Fibroblast of skin of left biceps (primary cell): ENCODE data around the gene NEDD8.

ENCODE experiments used
- DNase-seq, 2 experiments: peaks; one replicate each; pipeline ENCODE4 v3.0.0-alpha.2; 2013; ENCODE audit warnings: low read depth in 2 of 2

The NEDD8 gene

DNA sequence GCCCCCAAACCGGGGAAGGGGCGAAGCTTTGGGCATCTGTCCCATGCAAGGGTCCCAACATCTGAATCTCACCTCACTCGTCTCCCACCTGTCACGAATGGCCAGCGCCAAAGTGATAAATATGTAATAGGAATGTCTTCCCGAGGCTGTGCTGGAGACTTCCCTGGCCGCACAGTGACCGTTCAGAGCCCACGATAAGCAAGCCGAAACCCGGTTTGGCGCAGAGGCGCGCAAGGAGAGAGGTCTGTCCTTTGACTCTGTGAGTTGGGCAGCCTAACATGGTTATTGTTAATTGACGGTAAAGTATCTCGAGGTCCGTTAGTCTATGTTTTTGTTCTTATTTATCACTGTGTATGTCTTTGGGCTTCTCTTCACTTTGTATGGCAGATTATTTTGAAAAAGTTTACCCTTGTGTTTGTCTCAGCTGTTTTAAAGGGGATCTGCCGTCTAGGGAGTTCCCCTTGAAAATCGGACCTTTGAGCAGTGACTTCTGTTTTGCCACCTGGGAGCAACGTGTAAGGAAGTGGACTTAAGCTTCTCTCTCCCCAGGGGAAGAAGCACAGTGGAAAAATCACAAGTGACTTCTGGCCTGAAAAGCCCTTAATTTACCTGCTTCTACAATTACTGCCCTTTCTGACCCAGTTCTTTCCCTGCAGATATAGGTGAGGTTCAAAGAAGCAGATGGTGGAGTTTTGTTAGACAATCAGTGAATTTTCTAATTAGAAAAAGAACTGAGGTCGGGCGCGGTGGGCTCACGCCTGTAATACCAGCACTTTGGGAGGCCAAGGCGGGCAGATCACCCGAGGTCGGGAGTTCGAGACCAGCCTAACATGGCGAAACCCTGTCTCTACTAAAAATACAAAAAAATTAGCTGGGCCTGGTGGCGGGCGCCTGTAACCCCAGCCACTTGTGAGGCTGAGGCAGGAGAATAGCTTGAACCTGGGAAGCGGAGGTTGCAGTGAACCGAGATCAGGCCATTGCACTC is 35.8 kb downstream of the NEDD8 start:
- DNase-seq = no peak

DNA sequence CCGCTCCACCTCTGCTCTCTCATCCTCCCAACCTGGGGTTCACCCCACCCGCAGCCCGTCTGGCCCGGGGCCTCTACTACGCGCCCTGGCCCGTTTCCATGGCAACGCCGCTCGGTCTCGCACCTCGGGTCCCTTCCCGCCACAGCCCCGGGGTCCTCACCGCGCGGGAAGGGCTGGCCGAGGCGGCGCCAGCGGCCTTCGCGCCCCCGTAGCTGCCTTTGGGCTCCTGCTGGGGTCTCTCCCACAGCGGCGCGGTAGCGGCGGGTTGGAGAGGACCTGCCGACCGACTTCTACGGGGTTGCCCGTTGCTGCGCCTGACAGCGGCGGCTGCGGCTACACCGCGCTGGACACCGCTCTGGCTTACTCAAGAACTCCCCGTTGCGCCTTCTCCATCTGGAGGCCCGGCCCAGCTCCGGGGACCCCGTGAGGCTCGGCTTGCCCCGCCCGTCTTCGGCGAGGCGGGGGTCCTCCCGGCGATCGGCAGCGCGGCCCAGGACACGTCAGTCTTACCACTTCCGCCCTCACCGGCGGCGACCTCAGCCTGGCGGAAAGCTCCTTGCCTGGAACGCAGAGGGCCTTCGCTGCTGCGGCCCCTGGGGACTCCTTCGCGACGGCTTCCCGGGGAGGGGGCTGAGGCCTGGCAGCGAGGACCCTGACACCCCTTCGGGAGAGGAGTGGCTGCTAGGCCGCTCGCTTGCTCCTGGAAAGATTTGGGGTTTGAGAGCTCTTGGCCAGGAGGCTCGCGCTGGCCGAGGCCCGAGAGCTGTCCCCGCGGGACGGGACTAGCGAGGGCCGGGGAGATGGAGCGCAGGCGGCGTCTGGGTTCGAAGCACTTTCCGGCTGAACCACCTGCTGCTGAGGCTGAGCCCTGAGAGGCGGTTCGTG is 36.7 kb downstream of the NEDD8 start, which contains the start of gene TM9SF1:
Gene TM9SF1, minus strand, starts transcription at position 256 of the 885 bp plus-strand sequence. CDS start 422 bp downstream, outside the sequence.
- peak; percentile 51 to 60 for DNase-seq

DNA sequence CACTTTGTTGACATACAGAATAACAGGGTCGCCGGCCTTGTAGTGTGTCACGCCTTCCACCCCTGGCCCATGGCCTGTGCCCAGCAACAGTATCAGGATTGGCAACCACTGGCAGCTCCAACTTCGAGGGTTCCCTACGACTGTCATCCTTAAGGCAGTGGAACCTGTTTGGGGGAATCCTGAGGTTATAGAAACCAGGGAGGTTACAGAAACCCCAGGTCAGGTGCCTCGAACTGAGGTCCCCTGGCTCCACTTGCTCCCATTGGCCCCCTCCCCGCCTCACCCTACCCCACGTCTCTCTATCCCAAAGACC is 37.3 kb downstream of the NEDD8 start:
- no peak for DNase-seq

DNA sequence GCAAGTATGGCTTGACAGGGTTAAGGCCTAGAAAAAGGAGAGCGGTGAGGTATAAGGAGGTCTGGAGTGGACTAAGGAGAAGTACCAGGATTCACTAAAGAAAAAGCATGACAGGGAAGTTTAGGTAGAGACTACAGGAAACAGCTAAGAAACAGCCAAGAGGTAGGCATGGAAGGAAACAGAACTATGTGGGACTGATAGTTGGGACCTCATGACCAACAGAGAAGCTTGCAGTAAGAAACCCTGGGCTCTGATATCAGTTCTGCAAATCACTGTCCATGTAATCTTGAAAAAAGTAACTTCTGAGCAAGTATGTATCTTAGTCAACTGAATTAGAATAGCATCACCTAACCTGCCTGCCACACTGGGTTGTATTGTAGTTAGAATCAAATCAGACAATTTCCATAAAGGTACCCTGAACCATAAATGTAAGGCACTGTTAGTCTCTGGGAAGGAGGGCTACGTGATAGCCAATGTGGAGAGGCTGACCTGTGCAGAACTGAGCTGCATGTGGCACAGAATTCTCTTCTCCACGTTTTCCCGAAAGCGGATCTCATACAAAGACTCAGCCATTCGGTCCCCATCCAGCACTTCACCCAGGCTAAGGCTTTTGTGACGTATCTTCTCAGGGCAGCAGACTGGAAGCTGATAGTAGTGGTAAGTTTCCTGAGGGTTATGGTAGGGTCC is 37.8 kb downstream of the NEDD8 start:
- no peak for DNase-seq

DNA sequence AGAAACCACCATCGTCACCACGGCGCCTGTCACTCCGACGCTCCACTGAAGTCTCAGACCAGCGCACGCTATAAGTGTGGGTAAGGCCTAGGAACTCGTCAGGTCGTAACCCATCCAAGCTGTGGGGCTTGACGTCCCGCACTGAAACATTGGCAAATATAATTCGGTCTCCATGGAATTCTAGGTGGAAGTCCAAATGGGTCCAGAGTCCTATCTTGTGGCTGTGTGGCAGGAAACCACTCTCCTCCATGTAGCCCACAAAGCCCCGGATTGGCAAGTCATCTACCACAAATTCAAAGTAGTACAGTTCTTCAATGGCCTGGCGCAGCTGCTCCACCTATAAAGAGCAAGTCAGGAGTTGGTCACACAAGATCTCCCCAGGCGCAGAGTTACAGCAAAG is 39.2 kb downstream of the NEDD8 start:
- no peak for DNase-seq

DNA sequence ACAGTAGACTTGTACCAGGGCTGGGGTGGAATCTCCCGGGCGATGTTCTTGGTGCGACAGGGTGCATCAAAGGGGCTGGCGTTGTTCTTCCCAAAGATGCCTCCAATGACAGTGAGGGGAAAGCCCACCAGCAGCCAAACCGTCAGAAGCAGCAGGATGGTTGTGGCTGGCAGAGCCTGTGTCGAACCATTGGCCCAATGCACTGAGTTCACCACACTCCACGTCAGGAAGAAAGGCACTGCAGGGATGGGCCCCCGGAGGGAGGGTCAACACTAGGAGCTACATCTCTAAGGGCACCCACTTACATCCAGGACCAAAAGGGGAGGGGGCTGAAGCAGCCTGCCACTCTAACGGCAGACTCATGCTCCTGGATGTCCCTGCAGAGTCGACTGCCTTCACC is 41.8 kb downstream of the NEDD8 start:
- DNase-seq = no peak

DNA sequence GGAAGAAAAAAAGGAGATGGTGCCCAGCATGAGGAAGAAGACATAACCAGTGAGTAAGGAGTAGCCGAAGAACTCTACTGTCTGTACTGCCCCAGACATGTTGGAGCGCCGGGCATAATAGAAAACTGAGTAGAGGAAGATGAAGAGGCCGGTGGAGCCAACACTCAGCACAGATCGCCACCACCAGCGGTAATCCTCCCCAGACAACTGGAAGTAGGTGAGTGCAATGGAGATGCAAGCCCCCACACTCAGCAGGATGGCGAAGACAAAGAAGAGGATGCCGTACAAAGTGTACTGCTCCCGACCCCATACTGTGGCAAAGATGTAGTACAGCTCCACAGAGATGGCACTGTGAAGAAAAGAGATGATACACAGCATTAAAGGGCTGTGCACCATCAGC is 42.7 kb downstream of the NEDD8 start:
- no peak for DNase-seq

DNA sequence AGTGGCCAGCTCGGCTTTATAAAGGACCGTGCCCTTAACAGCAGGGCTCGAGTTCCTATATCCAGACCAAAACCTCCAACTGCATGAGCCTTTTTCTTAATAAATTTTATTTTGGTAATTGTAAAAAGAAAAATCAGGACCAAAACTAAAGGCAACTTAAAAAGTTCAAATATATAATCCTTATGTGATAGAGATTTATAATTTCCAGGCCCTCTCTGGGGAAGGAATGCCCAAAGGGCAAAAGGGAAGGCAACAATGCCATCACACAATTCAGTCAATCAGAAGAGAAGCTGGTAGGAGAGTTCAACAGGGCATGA is 43.1 kb downstream of the NEDD8 start:
- no peak for DNase-seq

DNA sequence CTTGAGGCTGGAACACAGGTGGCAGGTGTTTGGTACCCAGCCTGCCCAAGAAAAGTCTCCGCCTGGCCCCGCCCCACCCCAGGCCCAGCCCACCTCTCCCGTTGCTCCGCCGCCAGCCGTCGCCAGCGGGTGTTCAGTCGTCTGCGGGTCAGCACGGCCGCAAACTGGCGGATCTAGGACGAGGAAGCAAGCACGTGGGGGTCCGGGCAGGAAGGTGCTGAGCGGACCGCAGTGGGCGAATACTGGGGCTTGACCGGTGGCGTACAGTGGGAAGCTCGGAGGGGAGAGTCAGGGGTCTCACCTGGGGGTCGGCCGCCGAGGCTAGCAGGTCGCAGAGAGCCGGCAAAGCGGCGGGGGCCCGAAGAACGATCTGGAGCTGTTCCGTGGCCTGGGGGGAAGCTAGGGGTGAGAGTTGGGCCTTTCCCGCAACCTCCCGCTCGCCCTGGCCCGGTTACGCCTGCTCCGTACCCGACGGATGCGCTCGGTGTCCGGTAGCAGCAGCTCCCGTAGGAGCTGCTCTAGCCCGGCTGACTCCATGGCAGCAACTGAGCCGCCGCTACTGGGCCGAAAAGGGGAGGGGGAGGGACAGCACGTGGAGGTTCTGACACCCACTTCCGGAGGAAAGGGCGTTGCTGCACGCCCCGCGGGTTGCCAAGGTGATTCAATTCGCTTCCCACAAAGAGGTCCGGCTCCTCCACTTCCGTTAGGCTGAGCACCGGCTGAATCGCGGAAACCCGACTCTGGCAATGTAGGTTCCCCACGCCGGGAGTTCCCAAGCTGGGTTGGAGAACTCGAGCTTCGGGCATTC is 43.7 kb downstream of the NEDD8 start, which contains the start of gene IPO4:
Gene IPO4, minus strand, starts transcription at position 566 of the 808 bp plus-strand sequence. Its CDS starts 29 bp downstream, at position 537.
- peak; percentile 93 for DNase-seq

DNA sequence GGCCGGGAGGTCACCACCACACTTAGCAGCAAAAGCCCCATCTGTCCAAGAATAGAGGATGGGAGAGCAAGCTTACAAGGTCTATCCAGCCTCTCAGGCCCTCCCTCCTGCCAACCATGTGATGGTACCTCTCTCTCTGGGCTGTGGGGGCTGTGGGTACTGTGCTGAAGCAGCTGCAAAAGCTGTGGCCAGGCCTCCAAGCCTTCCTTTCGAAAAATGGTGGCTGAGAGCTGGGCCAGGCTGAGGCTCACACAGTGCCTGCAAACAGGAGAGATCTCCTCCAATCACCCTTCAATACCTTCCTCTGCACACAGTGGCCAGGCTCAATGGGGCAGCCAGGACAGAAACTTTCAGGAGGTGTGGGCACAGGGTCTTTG is 44.6 kb downstream of the NEDD8 start:
- DNase-seq = no peak

DNA sequence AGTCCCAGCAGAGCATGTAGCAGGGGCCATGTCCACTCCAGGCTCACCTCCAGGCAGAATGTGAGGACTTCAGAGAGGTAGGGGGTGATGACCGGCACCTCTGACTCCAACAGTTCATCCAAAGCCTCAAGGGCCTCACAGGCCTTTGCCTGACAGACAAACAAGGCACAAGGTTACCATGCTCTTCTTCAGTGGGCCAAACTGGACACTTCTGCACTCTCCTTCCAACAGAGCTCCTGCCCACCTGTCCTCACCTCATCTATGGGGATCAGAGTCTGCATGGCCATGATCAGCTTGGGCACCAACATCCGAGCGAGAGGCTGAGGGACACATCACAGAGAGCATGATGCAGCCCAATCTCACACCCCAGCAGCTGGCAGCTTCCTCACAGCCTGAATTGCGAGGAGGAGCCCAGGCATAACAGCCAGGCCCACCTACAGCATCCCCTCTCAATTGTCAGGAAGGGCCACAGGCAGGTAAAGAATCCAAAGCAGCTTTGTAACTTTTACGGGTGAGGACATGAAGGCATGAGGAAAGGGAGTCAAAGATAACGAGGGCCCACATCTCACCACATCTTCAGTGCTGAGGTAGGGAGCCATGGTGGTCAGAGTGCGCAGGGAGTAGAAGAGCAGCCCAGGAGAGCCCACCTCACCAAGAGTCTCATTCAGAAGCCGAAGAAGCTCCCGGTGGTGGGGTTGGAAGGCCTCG is 45.2 kb downstream of the NEDD8 start:
- DNase-seq = no peak

DNA sequence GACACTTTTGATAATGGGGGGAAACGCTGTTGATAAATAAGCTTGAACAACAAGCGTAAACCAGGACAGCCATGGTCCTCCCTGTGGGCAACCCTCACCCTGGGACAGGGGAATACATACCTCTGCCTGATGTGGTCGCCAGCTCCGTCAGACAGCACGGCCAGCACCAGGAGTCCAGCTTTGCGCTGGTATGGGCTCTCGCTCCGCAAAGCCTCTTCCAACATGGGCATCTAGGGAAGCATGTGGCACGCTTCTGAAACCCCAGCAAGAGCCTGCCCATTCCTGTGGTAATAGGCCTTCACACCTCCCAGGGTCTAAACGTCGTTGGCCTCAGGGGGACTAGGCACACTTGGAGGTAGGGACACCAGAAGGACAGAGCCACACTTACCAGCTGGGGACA is 46.4 kb downstream of the NEDD8 start:
- DNase-seq = no peak

DNA sequence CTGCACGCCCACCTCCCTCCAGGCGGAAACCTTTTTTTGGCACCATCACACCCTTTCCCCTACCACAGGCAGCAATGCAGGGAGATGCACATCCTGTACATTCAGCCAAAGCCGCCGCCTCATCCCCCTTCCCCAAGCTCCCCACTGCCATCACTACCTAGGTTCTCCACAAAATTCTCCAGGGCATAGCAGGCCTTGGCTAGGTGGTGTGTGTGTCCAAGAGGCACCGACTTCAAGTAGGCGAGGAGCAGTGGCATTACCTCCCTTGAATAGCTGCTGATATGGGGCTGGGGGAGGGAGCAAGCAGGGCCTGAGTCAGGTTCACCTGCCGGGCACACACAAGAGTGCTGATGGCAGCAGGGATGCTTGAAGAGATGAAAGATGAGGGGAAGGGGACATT is 47.1 kb downstream of the NEDD8 start:
- no peak for DNase-seq

DNA sequence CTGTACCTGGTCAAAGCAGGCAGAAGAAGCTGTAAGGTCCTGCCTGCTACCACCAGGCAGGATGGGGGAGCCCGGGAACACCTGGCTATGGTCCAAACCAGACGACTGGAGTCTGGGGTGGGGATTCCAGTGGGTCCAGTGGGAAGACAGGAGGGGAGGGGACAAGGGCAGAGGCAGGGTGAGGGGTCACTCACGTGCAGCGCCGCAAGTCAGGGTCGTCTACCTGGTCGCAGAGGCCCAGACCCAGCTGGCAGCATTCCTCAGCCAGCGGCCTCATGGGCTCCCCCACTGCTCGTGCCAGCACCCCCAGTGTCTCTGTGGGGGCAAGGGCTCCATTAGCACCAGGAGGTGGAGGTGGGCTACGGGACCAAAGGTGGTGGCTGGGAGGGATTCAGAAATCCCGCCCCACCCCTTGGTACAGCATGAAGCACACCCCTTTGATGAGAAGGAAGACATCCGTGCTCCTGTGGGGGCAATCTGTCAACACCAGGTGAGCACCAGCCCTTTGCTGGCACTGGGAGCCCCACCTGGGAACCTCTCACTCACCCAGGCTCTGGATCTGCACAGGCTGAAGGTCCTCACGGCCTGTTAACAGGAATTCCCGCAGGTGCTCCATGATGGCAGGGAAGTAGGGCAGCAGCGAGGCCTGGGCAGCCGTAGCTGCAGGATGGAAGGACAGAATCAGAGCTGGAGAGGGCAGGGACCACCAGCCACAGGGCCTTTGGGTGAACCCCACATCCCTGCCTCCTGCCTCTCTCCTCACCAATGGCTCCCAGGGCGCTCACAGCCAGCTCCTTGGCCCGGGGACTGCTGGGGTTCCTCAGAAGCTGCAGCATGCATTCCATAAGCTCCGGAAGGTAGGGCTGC is 47.8 kb downstream of the NEDD8 start:
- DNase-seq = no peak

DNA sequence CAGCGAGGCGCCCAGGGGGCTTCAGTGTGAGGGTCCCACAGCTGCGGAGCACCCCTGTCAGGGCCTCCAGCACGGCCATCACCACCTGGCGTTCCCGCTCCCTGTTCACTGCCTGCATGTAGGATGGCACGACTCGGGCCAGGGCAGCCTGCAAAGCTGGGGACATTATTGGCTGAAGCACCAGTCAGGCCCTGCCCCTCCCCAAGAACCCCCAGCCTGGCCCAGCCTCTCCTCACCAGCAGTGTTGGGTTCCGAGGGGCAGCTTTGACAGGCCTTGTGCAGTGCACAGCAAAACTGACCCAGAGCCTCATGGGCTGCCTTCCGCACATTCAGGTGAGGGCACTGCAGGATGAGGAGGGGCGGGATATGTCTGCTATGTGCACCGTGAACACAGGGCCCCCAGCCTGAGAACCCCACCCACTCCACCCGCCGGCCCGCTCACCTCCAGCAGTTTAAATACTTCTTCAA is 49.1 kb downstream of the NEDD8 start:
- no peak for DNase-seq

DNA sequence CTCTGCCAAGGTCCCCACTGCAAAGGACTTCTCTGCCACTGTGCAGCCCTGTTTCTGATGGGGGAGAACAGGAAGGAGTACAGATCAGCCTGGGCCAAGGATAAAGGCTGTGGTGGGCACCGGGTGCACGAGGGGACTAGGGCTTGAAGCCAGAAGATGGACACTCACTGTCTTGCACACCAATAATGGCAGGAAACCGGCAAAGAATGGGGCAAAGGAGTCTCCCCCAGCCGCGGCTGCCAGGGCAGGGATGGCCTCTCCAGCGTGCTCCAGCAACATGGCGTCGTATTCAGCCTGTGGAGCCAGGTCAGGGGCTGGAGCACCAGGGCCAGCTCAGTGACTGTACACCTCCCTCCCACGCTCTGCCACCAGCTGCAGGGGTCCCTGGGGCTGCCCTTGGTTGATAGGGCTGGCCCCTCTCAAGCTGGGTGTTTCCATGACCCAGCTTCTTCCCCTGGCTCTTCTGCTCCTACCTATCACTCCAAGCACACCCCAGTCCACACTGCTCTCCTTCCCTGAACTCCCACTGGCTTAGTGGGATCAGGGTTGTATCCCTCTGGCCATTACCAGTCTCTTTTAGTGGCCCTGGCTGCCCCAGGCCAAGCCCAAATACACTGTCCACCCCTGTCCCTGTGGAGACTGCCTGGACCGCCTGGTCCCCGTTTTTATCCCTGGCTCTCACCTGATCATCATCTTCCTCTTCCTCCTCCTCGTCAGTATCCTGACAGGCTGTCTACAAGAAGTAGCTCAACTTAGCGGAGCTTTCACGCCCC is 49.9 kb downstream of the NEDD8 start:
- DNase-seq = no peak

DNA sequence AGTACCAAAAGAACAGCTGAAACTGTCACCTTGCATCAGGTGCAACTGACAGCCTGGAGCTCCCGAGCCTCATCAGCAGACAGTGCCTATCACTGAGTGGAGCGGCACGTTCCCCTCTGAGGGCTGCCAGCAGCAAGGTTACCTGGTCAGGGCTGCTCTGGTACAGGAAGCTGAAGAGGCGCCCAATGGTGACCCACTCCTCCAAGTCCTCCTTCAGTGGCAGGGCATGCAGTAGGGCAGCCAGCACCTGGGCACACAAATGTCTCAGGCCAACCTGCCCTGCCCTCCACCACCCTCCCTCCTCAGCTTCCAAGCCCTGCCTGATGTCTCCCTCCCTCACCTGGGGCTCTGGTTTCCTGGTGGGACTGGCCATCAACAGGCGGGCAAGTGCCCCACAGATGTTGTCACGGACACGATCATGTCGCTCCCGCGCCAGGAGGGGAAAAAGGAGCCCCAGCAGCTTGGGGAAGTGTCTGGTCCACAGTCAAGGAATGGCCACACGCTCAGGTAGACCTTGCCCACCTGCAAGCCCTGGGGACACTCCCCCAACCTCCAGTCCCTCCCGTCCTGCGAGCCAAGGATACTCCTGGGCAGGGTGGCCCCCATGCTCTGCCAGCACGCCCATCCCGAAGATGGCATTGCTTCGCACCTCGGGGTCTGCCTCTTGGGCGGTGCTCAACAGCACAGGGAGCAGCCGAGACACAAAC is 50.6 kb downstream of the NEDD8 start:
- no peak for DNase-seq
